Suppressor macrophage treated with lipopolysaccharide for 4 hours (primary cell): ENCODE measurements around the gene PRR36.

Experiments
- DNase-seq: peaks from one replicate; pipeline ENCODE4 v3.0.0-alpha.2; 2020

Gene PRR36

DNA sequence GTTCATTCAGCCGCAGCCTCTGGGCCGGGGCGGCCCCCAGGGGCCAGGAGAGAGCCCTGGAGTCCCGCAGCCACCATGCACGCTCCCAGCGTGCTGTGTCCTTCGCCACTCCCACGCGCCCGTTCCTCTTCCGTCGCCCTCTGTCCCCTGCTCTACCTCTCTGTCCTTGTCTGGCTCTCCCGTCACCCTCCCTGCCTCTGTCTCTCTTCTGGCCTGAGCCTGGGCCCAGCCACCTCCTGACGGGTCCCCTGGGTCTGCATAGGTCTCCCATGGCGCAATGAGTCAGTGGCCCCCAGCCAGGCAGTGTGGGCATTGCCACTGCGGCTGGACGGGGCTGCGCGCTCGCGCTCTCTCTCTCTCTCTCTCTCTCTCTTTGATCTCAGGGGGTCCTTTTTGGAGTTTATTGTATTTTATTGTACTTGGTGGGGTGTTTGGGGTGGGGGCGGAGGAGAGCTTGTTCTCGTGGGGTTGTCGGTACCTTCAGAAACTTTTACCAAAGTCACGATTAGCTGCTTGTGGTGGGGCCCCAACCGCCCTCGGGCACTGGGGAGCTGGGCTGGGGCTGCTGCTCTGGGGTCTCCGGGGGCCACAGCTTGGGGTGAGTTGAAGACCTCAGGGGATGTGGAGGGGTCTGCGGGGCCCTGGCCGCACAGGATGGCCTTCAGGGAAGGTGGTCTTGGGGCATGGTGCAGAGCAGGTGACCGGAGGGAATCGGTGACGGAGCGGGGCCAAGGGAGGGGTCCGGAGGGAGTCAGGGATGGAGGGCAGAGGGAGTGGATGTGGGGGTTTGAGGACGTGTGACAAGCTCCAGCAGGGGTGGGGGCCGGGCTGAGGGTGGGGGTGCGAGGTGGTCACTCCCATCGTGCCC, 38.7 kb upstream of the PRR36 start:
- no peak for DNase-seq

GRCh38 chr19:7912144-7912696, 38.0 kb upstream of the PRR36 start:
- DNase-seq = no peak

DNA sequence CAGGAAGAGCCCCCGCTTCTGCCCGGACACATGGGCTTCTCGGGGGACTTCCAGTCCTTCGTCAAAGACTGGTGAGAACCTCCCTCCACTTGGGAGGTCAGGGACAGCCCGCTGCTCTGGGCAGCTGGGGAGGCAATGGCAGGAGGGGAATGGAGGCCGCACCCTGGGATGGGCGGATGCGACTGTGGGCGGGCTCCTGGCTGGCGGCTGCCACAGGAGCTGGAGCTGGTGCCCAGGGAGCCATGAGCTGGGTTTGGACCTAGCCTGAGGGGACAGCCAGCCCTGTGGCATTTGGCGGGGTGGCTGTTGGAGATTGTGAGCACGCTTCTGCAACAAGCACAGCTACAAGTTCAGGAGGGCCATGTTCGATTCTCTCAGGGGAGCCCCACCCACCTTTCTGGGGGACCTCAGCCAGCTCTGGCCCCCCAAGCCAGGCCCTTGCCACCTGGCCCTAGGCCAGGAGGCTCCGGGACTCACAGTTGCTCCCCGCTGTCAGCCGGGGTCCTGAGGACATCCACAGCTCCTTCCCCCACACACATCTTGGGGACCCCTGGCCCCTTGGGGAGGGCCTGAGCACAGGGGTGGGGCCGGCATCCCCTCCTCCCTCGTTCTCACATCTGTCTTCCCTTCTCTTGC, 37.4 kb upstream of the PRR36 start:
- DNase-seq = no peak

- no peak for DNase-seq
Measured at GRCh38 chr19:7910321-7911161, 36.4 kb upstream of the PRR36 start.

DNA sequence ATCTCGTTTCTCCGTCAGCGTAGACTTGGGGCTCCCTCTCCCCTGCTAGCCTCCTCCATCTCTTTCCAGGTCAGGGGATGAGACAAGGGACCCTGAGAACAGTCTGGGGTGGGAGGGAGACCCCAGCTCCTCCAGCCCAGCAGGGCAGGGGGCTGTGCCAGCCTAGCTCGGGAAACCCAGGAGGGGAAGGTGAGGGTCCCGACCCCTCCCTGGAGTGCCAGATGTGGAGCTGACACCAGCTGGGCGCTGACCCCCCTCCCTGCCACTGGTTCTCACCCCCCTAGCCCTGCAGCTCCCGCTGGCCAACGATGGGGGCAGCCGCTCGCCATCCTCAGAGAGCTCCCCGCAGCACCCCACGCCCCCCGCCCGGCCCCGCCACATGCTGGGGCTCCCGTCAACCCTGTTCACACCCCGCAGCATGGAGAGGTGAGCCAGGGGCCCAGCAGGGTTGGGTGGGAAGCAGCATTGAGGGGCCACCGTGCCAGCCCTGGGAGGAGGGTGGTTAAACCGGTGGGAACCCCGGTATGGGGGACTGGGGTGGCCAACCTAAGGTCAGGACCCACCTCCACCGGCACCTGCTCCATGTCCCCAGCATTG, 35.4 kb upstream of the PRR36 start:
- DNase-seq = no peak

DNA sequence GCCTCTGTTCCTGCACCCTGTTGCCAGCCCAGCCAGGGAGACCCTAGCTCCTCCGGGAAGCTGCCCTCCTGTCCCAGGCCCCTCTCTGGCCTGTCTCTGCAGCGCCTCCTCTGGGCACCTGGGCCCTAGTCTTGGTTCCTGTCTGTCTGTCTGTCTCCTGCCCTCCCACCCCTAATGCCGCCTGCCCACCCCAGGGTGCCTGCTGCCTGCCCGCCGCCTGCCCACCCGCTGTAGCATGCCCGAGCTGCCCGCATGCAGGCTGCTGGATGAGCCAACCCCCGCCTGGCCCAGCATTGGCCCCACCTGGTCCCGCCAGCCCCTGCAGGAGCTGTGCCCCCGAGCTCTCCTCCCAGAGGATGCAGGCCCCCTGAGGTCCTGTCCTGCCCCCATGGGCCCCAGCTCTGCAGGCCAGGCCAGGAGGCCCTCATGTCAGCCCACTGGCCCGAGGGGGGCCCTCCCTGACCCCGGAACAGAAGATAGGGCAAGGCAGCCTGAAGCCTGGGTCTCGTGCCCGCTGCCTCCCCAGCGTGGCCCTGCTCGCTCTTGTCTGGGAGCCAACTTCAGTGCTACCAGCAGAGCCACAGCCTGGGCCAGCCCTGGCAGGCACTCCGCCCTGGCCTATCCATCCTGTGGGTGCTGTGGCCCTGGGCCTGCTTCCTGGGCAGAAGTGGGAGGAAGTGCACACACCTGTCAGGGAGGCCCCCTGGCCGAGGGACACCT, 34.7 kb upstream of the PRR36 start:
- DNase-seq = no peak

- DNase-seq = no peak
Measured at GRCh38 chr19:7908078-7908699, 34.0 kb upstream of the PRR36 start.

- no peak for DNase-seq
Measured at GRCh38 chr19:7907544-7907943, 33.4 kb upstream of the PRR36 start.

DNA sequence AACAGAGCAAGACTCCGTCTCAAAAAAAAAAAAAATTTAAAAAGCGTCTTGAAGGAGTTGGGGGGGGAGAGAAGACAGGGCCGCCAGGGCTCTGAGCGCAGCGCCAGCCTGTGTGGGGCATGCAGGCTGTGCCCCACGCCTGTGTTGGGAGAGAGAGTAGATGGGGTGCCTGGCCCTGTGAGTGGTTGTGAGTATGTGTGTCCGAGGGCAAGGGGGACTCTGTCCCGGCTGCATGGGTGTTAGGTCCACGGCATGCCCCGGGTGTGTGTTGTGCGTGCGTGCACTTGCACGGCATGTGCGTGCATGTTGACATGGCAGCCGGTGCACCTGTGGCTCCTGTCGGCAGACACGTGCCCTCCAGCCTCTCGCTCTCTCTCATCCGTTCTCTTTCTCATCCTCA, 32.9 kb upstream of the PRR36 start:
- no peak for DNase-seq

DNA sequence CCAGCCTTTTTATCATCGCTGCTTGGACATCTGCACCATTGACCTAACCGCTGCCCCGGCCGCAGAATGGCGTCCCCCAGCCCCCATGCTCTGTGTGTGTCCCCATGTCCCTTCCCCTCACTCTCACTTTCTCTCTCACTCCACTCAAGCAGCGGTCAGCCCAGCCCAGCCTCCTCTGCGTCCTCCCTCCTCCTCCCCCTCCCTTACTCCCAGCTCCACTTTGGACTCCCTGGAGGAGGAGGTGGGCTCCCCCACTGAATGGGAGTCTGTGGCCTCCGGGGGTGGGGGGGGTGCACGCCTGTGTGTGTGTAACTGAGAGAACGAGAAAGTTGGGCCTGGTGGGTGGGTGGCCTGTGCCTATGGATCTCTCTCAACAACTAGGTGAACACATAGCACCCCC, 31.7 kb upstream of the PRR36 start:
- no peak for DNase-seq

- no peak for DNase-seq
Measured at GRCh38 chr19:7905268-7905667, 31.1 kb upstream of the PRR36 start.

DNA sequence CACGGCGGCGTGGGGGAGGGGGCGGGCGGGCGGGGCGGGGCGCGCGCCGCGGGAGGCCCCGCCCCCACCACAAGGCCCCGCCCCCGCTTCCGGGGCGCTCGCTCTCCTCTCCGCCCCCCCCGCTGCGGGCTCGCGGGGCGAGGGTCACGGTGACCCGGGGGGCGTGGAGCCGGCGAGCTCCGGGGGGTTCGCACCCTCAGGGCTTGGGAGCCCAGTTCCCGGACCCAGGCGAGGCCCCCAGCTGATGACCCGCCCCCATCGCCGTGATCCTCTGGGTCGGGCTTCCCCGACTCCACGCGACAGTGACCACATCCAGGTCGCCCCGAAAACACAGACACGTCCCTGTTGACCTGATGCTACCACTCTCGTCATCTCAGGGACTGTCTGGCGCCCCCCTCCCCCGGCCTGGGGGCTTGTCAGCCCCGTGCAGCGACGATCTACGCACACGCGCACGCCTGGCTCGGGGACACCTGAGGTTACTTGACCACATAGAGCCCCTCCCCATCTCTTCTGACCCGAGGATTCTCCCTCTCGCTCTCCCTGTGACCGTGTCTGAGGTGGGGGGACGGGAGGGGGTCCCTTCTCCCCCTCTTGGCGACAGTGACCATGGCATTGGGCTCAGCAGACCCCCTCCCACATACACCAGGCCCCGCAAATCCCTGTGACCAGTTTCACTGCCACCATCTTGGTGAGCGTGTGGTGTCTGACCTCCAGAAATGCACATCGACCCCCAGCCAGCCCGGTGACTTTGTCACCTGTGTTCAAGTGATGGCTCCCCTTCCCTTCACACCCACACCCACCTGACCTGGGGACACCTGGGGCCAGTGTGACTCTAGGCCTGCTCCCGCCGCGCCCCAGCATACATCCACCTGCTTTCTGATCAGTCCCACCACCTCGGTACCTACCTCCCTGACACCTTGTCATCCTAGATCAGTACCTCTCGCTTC, 30.2 kb upstream of the PRR36 start:
- peak; percentile 71 for DNase-seq

DNA sequence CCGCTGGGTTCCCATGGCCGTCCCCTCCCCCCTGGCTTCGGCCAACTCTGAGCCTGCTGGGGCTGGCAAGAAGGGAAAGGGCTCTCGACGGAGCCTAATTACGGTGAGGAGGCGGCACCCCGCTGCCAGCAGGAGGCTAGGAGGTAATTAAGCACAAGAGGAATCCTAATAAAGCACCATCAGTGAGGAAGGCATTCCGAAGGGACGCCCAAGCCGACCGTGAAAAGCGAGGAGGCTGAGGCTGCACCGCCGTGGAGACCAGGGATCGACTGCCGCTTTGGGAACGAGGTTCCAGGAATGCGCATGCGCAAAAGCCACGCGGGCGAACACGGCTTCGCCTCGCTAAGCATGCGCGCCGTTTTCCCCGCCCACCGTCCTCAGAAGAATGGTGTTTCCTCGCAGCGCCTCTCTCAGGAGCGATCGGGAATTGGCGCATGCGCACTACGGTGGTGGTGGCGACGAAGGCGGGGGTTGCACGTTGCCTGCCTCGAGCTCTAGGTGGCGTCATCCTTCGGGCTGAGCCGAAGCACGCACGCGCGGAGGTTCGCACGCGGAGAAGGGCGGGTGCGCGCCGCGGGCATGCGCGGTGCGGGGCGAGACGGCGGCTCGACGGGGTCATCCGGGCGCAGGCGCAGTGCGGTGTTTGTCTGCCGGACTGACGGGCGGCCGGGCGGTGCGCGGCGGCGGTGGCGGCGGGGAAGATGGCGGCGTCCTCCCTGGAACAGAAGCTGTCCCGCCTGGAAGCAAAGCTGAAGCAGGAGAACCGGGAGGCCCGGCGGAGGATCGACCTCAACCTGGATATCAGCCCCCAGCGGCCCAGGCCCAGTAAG, 29.3 kb upstream of the PRR36 start, which contains the start of gene MAP2K7:
Gene MAP2K7 (plus strand): TSS at position 634 of the 830 bp plus-strand sequence. CDS start 68 bp downstream, at position 702.
- peak; percentile 100 for DNase-seq

DNA sequence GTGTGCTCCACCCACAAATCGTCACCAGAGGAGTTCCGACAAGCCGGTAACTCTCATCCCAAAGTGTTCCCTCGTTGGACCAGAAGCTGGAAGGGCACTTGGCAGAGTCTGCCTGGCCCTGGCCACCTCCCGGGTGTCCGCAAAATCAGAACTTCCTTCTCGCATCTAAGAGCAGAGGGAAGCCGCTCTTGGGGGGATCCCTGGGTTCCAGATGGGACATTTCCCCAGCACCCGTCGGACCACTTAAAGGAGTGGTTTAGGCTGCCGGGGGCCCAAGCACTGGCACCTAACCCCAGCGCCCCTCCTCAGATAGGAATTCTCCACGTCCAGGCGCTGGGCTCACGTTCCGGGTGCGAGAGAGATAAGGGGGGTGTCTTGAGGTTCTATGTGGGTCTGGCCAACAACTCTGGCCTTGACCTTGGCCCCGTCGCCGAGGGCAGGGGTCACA, 28.6 kb upstream of the PRR36 start:
- DNase-seq = no peak

DNA sequence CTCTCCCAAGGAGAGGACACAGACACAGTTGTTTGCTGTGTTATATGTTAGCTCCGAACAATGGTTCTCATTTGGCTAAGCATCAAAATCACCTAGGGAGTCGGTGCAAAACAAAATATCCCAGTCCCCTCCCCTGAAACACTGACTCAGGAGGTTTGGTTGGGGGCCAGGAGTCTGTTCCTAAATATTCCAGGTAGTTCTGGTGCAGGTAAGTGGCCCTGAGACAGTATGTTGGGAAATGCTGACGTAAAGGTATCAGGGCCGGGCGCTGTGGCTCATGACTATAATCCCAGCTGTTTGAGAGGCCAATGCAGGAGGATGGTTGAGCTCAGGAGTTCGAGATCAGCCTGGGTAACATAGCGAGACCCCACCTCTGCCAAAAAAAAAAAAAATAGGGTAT, 27.1 kb upstream of the PRR36 start:
- no peak for DNase-seq

- no peak for DNase-seq
Measured at GRCh38 chr19:7900931-7901330, 26.7 kb upstream of the PRR36 start.

DNA sequence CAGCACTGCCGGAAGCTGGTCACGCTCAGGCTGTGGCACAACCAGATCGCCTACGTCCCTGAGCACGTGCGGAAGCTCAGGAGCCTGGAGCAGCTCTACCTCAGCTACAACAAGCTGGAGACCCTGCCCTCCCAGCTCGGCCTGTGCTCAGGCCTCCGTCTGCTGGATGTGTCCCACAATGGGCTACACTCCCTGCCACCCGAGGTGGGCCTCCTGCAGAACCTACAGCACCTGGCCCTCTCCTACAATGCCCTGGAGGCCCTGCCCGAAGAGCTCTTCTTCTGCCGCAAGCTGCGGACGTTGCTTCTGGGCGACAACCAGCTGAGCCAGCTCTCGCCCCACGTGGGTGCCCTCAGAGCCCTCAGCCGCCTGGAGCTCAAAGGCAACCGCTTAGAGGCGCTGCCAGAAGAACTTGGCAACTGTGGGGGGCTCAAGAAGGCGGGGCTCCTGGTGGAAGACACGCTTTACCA, 26.2 kb upstream of the PRR36 start:
- DNase-seq = no peak

GRCh38 chr19:7899751-7900378, 25.7 kb upstream of the PRR36 start:
- DNase-seq = no peak

- no peak for DNase-seq
Measured at GRCh38 chr19:7898967-7899366, 24.8 kb upstream of the PRR36 start.
